GM18505 (cell line): ENCODE measurements around the gene ULK4.

ENCODE experiments used
- ATAC-seq: cut with Tn5 transposase; IDR thresholded peaks from one replicate; pipeline ENCODE4 v1.9.1; 2021; ENCODE audit not compliant: unreplicated experiment
- POLR2A ChIP-seq: IDR thresholded peaks from 4 replicates; pipeline ENCODE4 v1.6.1; 2011; ENCODE audit warnings: borderline replicate concordance; ENCODE audit not compliant: insufficient read depth, insufficient read length; ENCODE audit errors: extremely low read depth

Gene ULK4

DNA sequence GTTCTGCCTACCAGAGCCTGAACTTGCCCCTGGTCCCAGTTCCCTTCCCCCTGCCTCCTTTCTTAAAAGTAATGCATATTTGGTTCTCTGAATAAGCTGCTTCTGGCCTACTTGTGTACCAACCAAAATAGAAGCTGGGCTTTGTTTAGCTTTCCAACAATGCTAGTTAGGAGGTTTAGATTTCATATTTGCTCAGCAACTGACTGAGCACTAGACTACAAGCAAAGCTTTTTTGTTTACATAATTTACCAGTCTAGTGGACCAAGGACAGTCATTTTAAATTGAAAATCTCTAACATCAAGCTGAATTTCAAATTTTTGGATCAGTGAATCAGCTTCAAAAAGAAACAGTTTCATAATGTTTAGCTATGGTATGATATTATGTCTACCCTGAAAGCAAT is 331.2 kb downstream of the ULK4 start:
- no peak for ATAC-seq
- TF ChIP-seq POLR2A, result no peak

GRCh38 chr3:41629986-41630385 is 331.9 kb downstream of the ULK4 start:
- ATAC-seq, result no peak
- TF ChIP-seq POLR2A, result no peak

DNA sequence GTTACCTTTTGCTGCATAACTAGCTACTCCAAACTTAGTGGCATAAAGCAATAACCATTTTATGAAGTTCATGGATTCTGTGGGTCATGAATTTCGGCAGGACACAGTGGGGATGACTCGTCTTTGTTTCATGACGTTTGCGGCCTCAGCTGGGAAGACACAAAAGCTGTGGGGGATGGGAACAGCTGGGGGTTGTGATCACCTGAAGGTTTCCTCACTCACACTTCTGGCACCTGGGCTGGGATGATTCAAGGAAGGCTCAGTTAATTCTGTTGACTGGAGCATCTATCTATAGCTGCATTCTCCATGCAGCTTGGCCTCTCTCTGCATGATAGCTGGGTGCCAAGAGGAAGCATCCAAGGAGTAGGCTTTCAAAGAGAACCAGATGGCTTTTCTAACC is 332.8 kb downstream of the ULK4 start:
- no peak for TF ChIP-seq POLR2A
- no peak for ATAC-seq

GRCh38 chr3:41627477-41628087 is 334.3 kb downstream of the ULK4 start:
- no peak for TF ChIP-seq POLR2A
- ATAC-seq, result no peak

DNA sequence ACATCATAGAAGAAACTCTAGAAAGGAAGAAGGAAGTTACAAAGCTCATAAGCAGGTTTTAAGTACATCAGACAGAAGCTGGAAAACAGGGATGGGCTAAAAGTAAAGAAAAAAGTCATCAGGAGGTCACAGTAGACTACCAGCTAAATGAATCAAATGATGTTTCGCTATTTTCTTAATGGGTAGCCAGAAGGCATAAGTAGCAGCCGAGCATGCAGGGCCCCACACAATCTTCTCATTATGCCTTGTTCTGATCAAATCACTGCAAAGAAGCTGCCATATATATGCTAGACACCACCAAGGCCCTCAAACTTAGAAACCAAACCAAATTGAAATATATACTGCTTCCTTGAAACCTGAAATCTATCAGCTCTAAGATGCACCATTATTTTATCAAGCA is 349.1 kb downstream of the ULK4 start:
- no peak for ATAC-seq
- TF ChIP-seq POLR2A, result no peak

GRCh38 chr3:41611008-41611407 is 350.9 kb downstream of the ULK4 start:
- TF ChIP-seq POLR2A, result no peak
- ATAC-seq, result no peak

GRCh38 chr3:41608347-41608746 is 353.6 kb downstream of the ULK4 start:
- ATAC-seq, result no peak
- TF ChIP-seq POLR2A, result no peak

GRCh38 chr3:41603807-41604206 is 358.1 kb downstream of the ULK4 start:
- no peak for TF ChIP-seq POLR2A
- ATAC-seq, result no peak

- no peak for TF ChIP-seq POLR2A
- ATAC-seq, result no peak
Observed at GRCh38 chr3:41602121-41602520, 359.8 kb downstream of the ULK4 start.

DNA sequence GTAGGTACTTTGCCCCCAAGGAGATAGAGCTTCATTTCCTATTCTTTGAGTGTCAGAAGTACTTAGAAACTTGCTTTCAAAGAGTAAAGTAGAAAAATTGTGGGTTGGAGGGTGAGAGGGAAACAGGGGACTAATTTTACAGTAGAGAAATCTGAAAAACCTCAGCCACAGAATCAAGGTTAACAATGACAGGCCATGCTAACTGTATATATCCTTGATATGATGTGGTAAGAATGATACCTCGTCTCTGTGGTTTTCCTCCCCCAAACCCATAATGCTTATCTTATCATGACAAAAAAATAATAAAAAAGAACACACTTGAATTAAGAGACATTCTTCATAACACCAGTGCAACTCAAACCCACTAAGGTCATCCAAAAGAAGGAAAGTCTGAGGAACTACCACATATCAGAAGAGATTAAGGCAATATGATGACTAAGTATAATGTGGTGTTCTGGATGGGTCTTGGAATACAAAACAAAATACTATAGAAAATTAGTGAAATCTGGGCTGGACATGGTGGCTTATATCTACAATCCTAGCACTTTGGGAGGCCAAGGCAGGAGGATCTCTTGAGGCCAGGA is 360.4 kb downstream of the ULK4 start:
- TF ChIP-seq POLR2A, result no peak

DNA sequence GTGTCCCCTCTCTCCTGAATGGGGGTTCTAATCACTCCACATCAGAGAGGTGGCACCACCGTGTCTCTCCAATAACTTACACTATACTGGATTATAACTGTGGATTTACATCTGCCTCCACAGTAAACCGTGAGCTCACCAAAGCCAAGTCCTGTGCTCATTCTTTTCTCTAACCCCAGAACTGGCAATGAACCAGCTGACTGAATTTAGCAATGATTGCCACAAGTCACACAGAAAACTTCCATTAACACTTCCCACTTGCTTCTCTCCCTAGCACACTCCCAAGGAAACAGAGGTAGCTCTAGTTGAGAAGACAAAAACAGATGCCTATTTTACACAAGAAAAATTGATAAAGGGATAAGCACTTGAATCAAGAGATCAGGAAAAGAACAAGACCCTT is 361.3 kb downstream of the ULK4 start:
- no peak for ATAC-seq
- no peak for TF ChIP-seq POLR2A

More for the DNA sequence above, 360.4 kb downstream of the ULK4 start:
- ATAC-seq, result no peak

- TF ChIP-seq POLR2A, result no peak
- no peak for ATAC-seq
Observed at GRCh38 chr3:41599127-41599484, 362.8 kb downstream of the ULK4 start.

- ATAC-seq, result no peak
- no peak for TF ChIP-seq POLR2A
Observed at GRCh38 chr3:41598402-41599126, 363.3 kb downstream of the ULK4 start.

- ATAC-seq, result no peak
- TF ChIP-seq POLR2A, result no peak
Observed at GRCh38 chr3:41593774-41594173, 368.1 kb downstream of the ULK4 start.
